GM21825 (cell line): Measurements from ENCODE around the gene PDGFRB.

Experiments
- ATAC-seq: cut with Tn5 transposase; IDR thresholded peaks from one replicate; pipeline ENCODE4 v1.9.1; 2021; ENCODE audit warnings: mild to moderate bottlenecking, moderate library complexity; ENCODE audit not compliant: unreplicated experiment

Gene PDGFRB

DNA sequence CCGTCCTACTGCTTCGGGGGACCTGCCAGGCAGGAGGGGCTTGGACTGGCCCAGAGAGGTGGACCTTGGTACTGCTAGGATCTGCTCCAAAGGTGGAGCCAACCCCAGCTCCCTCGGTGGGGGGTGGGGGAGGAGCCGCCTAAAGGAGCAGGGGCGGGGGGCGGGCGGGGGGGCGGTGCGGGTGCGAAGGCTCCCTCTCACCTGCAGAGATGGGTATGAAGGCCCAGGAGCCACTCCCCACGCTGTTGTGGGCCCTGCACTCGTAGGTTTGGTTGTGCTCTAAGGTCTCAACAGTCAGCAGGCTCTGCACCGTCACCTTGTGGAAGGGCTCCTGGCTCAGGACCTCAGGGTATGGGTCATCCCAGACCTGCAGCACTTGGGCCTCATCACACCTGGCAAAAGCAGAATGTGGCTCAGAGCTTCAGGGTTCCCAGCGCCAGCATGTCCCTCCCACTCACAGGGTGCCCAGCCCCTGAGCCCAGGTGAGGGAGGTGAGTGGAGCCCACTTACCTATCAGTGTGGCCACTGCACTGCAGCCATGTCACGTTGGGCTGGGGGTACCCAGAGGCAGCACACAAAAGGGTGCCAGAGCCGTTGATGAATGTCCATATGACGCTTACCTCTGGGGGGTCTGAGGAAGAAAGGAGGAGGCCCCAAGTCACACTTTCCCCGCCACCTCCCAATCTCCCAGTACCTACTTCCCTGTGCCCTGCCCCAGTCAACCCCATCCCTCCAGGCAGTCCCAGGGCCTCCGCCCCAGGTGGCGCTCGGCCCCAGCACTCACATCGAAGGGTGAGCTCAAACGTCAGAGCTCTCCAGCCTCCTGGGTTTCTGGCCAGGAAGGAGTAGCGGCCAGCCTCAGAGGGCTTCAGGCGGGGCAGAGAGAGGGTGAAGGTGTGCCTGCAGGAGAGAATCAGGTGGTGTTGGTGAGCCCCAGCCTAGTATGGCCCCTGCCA, 85.7 kb downstream of the PDGFRB start:
- ATAC-seq: no peak

DNA sequence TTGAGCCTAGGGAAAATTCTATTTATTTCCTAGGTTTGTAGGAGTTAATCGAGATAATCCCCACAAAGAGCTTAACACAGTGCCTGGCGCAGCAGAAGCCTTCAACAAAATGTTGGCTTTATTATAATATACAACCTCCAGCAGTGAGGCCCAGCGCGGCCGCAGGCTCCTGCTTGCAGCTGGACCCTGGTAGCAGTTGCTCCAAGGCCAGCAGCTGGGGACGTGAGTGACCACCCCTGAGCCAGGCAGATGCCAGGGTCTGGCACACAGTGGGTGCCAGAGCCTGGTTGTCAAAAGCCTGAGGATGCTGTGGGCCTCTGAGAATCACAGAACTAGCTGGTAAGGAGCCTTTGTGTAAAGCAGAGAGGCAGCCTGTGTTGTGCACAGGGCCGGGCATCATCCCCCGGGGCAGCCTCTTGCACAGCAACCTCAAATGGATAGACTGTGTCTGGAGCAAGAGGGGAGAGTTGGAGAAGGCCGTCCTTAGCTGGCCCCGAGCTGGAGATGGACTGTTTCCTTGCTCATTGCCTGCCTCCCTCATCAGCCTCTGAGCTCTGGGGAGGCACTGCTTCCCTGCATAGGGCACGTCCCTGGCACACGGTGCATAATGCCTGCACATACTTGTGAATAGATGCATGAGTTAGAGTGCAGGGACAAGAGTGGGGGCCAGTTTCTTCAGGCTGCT, 86.5 kb downstream of the PDGFRB start:
- ATAC-seq: no peak

- no peak for ATAC-seq
Measured at GRCh38 chr5:150068472-150068871, 87.2 kb downstream of the PDGFRB start.

GRCh38 chr5:150068071-150068470, 87.6 kb downstream of the PDGFRB start:
- no peak for ATAC-seq

DNA sequence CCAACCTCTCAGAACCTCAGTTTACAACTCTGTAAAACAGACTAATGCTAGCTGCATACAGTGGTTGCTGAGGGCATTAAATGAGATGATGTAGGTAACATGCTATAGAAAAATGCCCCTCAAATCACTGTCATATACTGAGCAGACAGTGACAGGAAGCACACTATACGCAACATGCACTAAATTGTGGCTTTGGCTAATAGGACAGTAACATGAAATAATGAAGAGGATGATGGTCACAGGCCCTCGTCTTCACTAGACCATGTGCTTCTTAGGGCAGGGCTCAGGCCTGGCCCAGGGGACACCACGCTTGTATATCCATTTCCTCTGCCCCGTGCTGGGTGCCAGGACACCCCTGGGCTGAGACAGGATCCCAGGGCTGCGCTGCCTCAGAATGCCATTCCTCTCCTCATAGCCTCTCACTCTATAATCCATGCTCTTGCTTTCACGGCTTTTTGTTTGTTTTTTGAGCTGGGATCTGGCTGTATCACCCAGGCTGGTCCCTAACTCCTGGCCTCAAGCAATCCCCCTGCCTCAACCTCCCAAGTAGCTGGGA, 88.2 kb downstream of the PDGFRB start:
- ATAC-seq: no peak

DNA sequence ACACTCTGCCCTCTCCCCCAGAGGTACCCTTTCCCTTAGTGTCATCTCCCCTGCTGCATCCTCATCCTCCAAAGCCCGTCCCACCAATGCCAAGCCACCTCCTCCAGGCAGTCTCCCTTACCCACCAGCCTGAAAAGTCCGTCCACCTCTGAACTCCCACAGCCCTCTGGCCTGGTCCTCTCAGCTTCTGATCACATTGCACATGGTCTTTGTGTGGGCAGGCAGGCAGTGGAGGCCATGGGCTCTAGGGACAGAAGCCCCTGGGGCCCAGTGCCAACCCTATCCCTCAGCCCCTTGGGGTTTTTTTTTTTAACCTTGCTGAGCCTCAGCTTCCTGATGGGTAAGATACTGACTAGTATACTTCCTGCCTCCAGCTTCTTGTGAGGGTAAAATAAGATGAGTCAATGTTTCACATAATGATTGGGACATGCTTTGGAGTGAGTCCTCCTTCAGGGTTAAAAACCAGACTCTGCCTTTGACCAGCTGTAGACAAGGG, 88.7 kb downstream of the PDGFRB start:
- ATAC-seq: no peak

GRCh38 chr5:150066436-150066835, 89.2 kb downstream of the PDGFRB start:
- no peak for ATAC-seq

GRCh38 chr5:150065886-150066285, 89.8 kb downstream of the PDGFRB start:
- no peak for ATAC-seq

- ATAC-seq: no peak
Measured at GRCh38 chr5:150065346-150065745, 90.3 kb downstream of the PDGFRB start.

GRCh38 chr5:150064681-150065220, 90.9 kb downstream of the PDGFRB start:
- no peak for ATAC-seq
